GF-D8 (cell line): ENCODE results near the gene IRGQ.

ENCODE experiments used
- DNase-seq: peaks from one replicate; lab custom pipeline; 2025; lab: John Stamatoyannopoulos, UW

IRGQ gene

GRCh38 chr19:43540381-43540780 is 55.6 kb downstream of the IRGQ start:
- no peak for DNase-seq

- no peak for DNase-seq
Observed at GRCh38 chr19:43538922-43539321, 57.0 kb downstream of the IRGQ start.

- no peak for DNase-seq
Observed at GRCh38 chr19:43534816-43535761, 60.8 kb downstream of the IRGQ start.
